ENCODE measurements around the gene LANCL1.

Gene LANCL1

DNA sequence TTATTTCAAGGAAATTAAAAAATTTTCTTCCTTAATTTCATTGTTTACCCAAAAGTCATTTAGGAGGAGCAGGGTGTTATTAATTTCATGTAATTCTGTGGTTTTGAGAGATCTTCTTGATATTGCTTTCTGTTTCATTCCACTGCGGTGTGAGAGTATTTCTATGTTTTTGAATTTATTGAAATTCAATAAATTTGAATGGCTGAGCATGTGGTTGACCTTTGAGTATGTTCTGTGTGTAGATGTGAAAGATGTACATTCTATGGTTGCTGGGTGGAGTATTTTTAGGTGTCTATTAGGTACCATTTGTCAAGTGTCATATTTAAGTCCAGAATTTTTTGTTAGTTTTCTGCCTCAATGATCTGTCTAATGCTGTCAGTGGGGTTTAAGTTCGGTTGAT is 39.4 kb upstream of the LANCL1 start:
- TF ChIP-seq, protein P1, sequence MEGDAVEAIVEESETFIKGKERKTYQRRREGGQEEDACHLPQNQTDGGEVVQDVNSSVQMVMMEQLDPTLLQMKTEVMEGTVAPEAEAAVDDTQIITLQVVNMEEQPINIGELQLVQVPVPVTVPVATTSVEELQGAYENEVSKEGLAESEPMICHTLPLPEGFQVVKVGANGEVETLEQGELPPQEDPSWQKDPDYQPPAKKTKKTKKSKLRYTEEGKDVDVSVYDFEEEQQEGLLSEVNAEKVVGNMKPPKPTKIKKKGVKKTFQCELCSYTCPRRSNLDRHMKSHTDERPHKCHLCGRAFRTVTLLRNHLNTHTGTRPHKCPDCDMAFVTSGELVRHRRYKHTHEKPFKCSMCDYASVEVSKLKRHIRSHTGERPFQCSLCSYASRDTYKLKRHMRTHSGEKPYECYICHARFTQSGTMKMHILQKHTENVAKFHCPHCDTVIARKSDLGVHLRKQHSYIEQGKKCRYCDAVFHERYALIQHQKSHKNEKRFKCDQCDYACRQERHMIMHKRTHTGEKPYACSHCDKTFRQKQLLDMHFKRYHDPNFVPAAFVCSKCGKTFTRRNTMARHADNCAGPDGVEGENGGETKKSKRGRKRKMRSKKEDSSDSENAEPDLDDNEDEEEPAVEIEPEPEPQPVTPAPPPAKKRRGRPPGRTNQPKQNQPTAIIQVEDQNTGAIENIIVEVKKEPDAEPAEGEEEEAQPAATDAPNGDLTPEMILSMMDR (IDR thresholded peaks at IDR 0.05; ENCODE audit: low read depth, low read length, missing control alignments) = no peak

DNA sequence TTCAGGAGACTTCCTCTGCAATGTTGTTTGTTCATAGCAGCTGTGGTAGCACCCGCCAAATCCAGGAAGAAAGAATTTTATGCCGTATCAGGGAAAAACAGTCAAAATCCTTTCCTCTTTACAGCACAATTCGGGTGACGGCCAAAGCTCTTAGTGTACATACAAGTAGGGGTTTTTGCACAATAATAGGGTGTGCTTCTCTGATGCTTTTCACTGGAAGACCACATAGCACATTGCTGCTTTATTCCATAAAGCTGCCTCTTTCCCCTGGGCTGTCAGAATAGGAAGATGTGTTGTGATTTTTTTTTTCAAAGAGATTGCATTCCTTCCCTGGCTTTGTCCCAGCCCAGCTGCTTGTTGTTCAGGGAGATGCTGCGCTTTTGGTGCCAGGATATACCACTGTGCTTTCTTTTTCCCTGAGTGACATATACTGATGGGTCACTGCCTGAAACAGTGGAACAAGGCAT is 27.2 kb upstream of the LANCL1 start:
- H3K4me3 ChIP-seq (ENCODE audit: low read depth, low read length) = no peak overlapping the region
- TF ChIP-seq, protein P1 (IDR thresholded peaks at IDR 0.05; ENCODE audit: low read depth, low read length, missing control alignments) = no peak
- DNase-seq (ENCODE audit: low read depth) = no peak

More for the DNA sequence above, 39.4 kb upstream of the LANCL1 start:
- no peak for DNase-seq (ENCODE audit: low read depth)
- no peak overlapping the region for H3K4me3 ChIP-seq (ENCODE audit: low read depth, low read length)

DNA sequence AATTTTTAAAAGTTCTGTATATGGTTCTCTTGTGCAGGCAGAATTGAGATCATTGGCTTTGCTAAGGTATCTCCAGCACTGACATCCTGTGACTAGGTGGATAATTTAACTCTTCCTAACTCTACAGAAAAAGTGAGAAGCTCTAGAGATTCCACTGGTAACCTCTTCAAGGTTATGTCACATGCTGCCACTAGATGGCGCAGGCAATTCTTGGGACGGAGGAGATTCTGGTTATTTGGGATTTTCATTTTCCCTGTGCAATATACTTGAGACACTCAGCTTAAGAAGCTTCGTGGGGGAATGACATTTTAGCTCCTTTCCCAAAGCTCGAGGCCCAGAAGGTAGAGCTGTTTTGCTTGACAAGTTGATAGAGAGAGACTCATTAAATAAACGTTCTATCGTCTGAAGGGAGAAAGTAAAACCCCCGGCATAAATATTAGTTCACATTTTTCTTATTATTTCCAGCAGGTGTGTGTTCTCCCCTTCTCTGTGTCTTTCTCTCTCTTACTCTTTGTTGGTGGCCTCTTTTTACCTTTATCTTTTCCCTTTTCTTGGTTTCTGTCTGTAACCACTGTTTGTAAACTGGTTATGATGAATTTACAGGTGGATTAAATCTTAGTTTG is 26.6 kb upstream of the LANCL1 start:
- DNase-seq (ENCODE audit: low read depth) = no peak
- H3K4me3 ChIP-seq (ENCODE audit: low read depth, low read length) = peak overlapping the region; percentile 43
- TF ChIP-seq, protein P1 (IDR thresholded peaks at IDR 0.05; ENCODE audit: low read depth, low read length, missing control alignments) = peak; percentile 86

DNA sequence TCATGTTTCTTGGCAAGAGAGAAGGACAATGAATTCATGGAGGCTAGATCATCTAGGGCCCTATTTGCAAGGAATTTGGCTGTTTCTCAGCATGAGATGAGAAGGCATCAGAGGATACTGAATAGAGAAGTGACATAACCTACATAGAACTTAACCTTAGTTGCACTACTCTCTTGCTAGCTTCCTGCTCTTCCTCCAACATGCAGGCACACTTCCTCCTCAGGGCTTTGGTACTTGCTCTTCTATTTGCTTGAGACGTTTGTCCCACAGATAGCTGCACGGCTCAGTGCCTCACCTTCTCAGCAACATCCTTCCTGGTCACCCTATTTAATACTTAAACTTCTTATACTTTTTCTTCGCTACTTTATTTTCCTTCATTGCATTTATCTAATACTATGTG is 20.0 kb upstream of the LANCL1 start:
- no peak for DNase-seq (ENCODE audit: low read depth)
- H3K4me3 ChIP-seq (ENCODE audit: low read depth, low read length) = no peak overlapping the region
- TF ChIP-seq, protein P1 (IDR thresholded peaks at IDR 0.05; ENCODE audit: low read depth, low read length, missing control alignments) = no peak

DNA sequence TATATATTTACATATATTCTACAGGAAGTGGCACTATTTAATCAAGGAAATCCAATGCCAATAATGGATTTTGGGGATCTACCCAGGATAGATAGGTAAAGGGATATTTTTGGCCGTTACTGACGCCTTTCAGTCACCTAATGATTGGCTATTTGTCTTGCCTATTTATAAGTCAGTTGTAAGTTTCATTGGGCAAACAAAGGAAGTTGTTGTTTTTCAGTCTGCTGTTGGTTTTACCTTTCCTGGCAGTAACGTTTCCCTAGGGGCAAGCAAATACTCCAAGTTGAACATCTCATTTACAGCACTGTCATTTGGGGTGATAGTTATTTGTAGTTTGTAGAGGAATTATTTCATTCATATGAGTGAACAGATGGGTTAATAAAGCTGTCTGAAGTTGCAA is 17.0 kb upstream of the LANCL1 start:
- H3K4me3 ChIP-seq (ENCODE audit: low read depth, low read length) = no peak overlapping the region
- DNase-seq (ENCODE audit: low read depth) = no peak
- TF ChIP-seq, protein P1 (IDR thresholded peaks at IDR 0.05; ENCODE audit: low read depth, low read length, missing control alignments) = no peak

DNA sequence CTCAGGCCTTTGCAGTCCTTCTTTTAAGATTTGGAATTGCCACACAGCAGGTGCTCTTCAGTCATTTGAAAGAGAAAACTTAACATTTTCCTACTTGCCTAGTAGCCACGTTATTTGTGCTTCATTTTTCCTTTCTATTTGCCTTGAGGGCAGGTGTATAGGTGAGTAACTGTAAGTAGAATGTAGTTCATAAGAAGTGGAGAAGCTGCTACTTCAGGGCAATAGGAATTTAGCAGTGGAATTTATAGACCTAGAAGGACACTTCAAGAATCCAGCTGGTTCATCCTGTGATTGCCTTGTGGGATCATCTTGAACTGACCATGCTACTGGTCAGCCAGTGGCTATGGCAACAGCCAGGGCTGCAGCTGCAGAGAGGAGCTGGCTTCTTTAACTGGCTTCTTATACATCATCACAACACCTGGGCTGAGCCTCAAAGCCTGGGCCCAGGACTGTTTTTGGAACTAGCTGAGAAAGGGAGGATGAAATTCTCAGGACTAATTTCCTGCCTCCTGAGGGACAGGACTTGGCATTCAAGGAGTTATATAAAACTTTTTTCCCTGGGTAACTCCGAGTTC is 5.1 kb upstream of the LANCL1 start:
- TF ChIP-seq, protein P1 (IDR thresholded peaks at IDR 0.05; ENCODE audit: low read depth, low read length, missing control alignments) = no peak
- no peak for DNase-seq (ENCODE audit: low read depth)

DNA sequence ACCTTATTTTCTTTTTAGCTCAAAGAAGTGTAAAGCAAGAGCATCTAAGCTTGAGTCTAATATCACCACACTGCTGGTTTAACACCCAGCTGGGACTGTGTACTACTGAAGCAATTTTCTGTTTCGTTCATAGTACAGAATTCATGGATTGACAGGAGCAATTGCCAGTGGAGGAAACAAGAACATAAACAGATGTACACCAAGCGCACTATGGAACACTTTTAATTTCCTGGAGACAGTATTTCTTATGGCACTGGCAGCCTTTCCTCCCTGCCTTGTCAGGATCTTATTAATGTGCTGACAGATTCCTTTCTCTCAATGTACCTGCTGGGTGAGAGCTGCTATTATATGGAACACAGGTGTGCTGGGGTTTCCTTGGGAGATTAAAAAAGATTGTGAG is 4.2 kb upstream of the LANCL1 start:
- no peak overlapping the region for H3K4me3 ChIP-seq (ENCODE audit: low read depth, low read length)
- no peak for DNase-seq (ENCODE audit: low read depth)
- TF ChIP-seq, protein P1 (IDR thresholded peaks at IDR 0.05; ENCODE audit: low read depth, low read length, missing control alignments) = no peak

More for the DNA sequence above, 5.1 kb upstream of the LANCL1 start:
- no peak overlapping the region for H3K4me3 ChIP-seq (ENCODE audit: low read depth, low read length)
